NT2/D1 (cell line): Measurements from ENCODE around the gene DLG4.

ENCODE experiments used
- DNase-seq: peaks from one replicate; pipeline ENCODE4 v3.0.0-alpha.2; 2011; ENCODE audit warnings: low read depth, low spot score
- H3K27me3 ChIP-seq: 2 replicates; pipeline ENCODE4 v1.6.0; 2011; ENCODE audit warnings: mild to moderate bottlenecking; ENCODE audit not compliant: insufficient read length, insufficient read depth
- H3K36me3 ChIP-seq: 2 replicates; pipeline ENCODE4 v1.6.1; 2011; ENCODE audit warnings: mild to moderate bottlenecking, low read length, mixed read lengths; ENCODE audit not compliant: insufficient read depth, insufficient read length
- H3K4me1 ChIP-seq: 2 replicates; pipeline ENCODE4 v1.5.1; 2011; ENCODE audit not compliant: insufficient read depth, insufficient read length
- H3K4me3 ChIP-seq: 2 replicates; pipeline ENCODE4 v1.5.1; 2011; ENCODE audit warnings: low read depth; ENCODE audit not compliant: insufficient read length
- H3K9ac ChIP-seq: 2 replicates; pipeline ENCODE4 v1.6.0; 2011; ENCODE audit warnings: low read depth; ENCODE audit not compliant: insufficient read length
- H3K9me3 ChIP-seq: 2 replicates; pipeline ENCODE4 v1.5.1; 2011; ENCODE audit warnings: mild to moderate bottlenecking, low read length; ENCODE audit not compliant: insufficient read depth
- SUZ12 ChIP-seq: IDR thresholded peaks from 2 replicates; pipeline ENCODE4 v1.6.1; 2011; ENCODE audit not compliant: insufficient read length, insufficient read depth; ENCODE audit errors: extremely low read depth
- YY1 ChIP-seq: IDR thresholded peaks from 2 replicates; pipeline ENCODE4 v1.6.1; 2011; ENCODE audit not compliant: insufficient read length, insufficient read depth
- ZNF274 ChIP-seq: IDR thresholded peaks from 2 replicates; pipeline ENCODE4 v1.6.1; 2011; ENCODE audit warnings: mild to moderate bottlenecking, low read depth, low read length

Gene DLG4

DNA sequence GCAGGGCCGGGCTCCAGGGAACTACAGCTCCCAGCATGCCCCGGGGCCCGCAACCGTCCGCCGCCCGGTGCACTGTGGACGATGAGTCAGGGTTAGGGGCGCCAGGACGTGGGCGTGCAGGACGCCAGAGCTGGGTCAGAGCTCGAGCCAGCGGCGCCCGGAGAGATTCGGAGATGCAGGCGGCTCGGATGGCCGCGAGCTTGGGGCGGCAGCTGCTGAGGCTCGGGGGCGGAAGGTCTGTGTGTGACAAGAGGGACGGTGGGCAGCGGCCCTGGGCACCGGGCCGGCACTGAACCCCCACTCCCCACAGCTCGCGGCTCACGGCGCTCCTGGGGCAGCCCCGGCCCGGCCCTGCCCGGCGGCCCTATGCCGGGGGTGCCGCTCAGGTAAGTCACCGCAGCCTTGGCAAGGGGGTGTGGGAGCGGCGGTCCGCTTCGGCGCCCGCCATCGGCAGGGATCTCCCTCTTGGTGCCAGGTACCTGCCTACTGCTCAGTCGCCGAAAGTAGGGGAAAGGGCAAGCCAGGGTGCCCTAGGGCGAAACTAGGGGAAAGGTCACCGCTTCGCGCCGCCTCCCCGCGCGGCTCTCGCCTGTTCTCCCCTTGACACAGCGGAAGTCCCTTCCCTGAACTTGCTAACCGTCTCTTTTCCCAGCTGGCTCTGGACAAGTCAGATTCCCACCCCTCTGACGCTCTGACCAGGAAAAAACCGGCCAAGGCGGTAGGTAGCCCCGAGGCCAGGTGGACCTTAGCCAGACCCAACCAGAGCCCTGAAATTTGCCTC, at the start of gene DLG4, which contains the start of gene ACADVL:
DLG4 (minus strand) TSS at position 25 of the 781 bp plus-strand sequence.
ACADVL (plus strand) TSS at position 127 of the 781 bp plus-strand sequence; CDS start at position 174, 47 bp downstream.
- peak within 1 kb of the TSS; percentile 92 for H3K9ac ChIP-seq
- H3K9me3 ChIP-seq, result no peaks in the 10 kb centered on the region
- DNase-seq, result no peak
- H3K4me3 ChIP-seq, result peak within 1 kb of the TSS; percentile 82
- no peaks in the 10 kb centered on the region for H3K27me3 ChIP-seq
- H3K4me1 ChIP-seq, result peaks cover 26% of the 10 kb centered on the region
- TF ChIP-seq ZNF274, result no peak
- TF ChIP-seq SUZ12, result no peak
- TF ChIP-seq YY1, result no peak
- H3K36me3 ChIP-seq, result peaks cover 43% of the 10 kb centered on the region

DNA sequence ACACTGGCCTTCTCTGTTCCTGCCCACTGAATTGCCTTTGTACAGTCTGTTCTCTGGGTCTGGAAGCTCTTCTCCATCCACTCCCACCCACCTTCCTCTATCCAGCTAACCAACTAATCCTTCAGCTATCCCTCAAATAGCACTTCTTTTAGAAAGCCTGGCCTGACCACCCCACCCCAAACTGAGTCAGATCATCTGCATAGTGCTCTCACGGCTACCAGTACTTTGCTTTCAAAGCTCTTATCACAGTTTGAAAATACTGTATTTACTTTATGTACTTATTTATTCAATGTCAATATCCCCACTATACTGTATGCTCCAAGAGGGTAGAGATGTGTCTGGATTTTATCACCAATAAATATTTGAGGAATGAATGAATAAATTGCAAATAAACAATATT, 47.1 kb upstream of the DLG4 start:
- no peak for TF ChIP-seq ZNF274
- TF ChIP-seq YY1, result no peak
- TF ChIP-seq SUZ12, result no peak

DNA sequence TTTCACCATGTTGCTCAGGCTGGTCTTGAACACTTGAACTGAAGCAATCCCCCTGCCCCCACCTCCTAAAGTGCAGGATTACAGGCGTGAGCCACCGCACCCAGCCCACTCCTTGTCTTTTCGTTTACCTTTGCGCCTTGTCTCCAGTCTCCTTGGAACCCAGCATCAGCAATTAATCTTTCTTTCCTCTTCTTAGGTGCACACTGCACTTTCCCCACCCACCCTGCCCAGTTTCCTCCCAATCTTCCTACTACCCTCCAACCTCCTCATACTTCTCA, 44.1 kb upstream of the DLG4 start:
- TF ChIP-seq YY1 (no peak), ZNF274 (no peak), SUZ12 (no peak)
- Histone ChIP-seq H3K9ac (peak overlapping the region; percentile 79), H3K4me3 (peak overlapping the region; percentile 59), H3K9me3 (no peaks in the 10 kb centered on the region), H3K27me3 (peaks cover 34% of the 10 kb centered on the region), H3K4me1 (peaks cover 2% of the 10 kb centered on the region), H3K36me3 (peaks cover 15% of the 10 kb centered on the region)
- DNase-seq, result no peak

More for the DNA sequence above, 47.1 kb upstream of the DLG4 start:
- peaks cover 2% of the 10 kb centered on the region for H3K4me1 ChIP-seq
- peaks cover 21% of the 10 kb centered on the region for H3K27me3 ChIP-seq
- no peaks in the 10 kb centered on the region for H3K9me3 ChIP-seq
- DNase-seq, result no peak
- H3K36me3 ChIP-seq, result no peaks in the 10 kb centered on the region
- H3K9ac ChIP-seq, result no peak overlapping the region
- H3K4me3 ChIP-seq, result no peak overlapping the region

GRCh38 chr17:7262935-7263800, 43.5 kb upstream of the DLG4 start:
- H3K36me3 ChIP-seq, result peaks cover 19% of the 10 kb centered on the region
- H3K9ac ChIP-seq, result peak overlapping the region; percentile 79
- H3K9me3 ChIP-seq, result no peaks in the 10 kb centered on the region
- H3K27me3 ChIP-seq, result peaks cover 34% of the 10 kb centered on the region
- no peak for TF ChIP-seq SUZ12
- TF ChIP-seq ZNF274, result no peak
- no peak for TF ChIP-seq YY1
- H3K4me1 ChIP-seq, result peaks cover 2% of the 10 kb centered on the region
- H3K4me3 ChIP-seq, result peak overlapping the region; percentile 59
- DNase-seq, result no peak

- Histone ChIP-seq H3K9ac (peak within 1 kb of the TSS; percentile 81), H3K4me1 (peaks cover 2% of the 10 kb centered on the region), H3K36me3 (peaks cover 25% of the 10 kb centered on the region), H3K4me3 (peak within 1 kb of the TSS; percentile 59), H3K27me3 (peaks cover 34% of the 10 kb centered on the region), H3K9me3 (no peaks in the 10 kb centered on the region)
- TF ChIP-seq YY1 (no peak), ZNF274 (no peak), SUZ12 (no peak)
- no peak for DNase-seq
Observed at GRCh38 chr17:7262192-7262934, 42.7 kb upstream of the DLG4 start, which contains the start of gene CLDN7. TSS of gene CLDN7 (minus strand) at chr17:7262478. CDS start at chr17:7262043, 435 bp downstream.

- no peak for TF ChIP-seq ZNF274
- no peak for TF ChIP-seq YY1
- no peak for TF ChIP-seq SUZ12
- Histone ChIP-seq H3K27me3 (peaks cover 34% of the 10 kb centered on the region), H3K9me3 (no peaks in the 10 kb centered on the region), H3K4me1 (peaks cover 2% of the 10 kb centered on the region), H3K9ac (peak overlapping the region; percentile 81), H3K36me3 (peaks cover 32% of the 10 kb centered on the region), H3K4me3 (peak overlapping the region; percentile 59)
- no peak for DNase-seq
Observed at GRCh38 chr17:7261379-7262191, 41.9 kb upstream of the DLG4 start.
